GM12872 (cell line): ENCODE measurements around the gene PHF21A.

ENCODE experiments used
- TF ChIP-seq, protein P1 (sequence below): IDR thresholded peaks from 3 replicates; pipeline ENCODE4 v1.5.1; 2011; ENCODE audit warnings: low read depth, mild to moderate bottlenecking, low read length, moderate library complexity; ENCODE audit not compliant: insufficient read depth

Gene PHF21A

DNA sequence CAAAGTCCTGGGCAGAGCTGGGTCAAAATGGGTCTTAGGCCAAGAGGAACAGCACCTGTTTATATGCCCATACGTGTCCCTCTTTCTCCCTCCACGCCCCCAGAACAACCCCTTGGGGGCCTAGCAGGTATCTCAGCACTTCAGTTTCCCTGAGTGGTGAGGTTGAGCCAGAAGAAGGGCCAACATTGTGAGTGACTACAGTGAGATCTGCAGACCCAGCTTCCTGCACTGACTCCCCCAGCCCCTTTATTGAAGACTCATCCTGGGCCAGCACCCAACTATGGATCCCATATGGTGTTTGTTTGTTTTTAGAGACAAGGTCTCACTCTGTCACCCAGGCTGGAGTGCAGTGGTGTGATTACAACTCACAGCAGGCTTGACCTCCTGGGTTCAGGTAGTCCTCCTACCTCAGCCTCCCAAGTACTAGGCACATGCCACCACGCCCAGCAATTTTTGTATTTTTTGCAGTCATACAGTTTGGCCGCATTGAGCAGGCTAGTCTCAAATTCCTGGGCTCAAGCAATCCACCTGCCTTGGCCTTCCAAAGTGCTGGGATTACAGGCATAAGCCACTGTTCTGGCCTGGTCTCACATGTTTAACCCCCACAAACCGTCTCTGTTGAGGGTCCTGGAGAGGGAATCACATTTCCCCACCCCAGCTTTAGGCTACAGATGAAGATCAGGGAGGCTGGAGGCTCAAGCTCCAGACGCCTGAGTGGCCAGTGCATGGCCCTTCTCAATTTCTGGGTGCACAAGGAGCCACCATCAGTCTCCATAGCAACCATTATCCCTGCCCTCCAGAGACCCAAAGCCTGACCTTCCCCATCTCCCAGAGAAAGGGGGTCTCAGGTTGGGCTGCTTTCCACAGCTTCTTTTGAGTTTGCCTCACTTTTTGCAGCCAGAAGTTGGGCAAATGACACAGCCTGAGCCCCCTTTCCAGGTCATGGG is 200.4 kb downstream of the PHF21A start:
- TF ChIP-seq, protein P1, sequence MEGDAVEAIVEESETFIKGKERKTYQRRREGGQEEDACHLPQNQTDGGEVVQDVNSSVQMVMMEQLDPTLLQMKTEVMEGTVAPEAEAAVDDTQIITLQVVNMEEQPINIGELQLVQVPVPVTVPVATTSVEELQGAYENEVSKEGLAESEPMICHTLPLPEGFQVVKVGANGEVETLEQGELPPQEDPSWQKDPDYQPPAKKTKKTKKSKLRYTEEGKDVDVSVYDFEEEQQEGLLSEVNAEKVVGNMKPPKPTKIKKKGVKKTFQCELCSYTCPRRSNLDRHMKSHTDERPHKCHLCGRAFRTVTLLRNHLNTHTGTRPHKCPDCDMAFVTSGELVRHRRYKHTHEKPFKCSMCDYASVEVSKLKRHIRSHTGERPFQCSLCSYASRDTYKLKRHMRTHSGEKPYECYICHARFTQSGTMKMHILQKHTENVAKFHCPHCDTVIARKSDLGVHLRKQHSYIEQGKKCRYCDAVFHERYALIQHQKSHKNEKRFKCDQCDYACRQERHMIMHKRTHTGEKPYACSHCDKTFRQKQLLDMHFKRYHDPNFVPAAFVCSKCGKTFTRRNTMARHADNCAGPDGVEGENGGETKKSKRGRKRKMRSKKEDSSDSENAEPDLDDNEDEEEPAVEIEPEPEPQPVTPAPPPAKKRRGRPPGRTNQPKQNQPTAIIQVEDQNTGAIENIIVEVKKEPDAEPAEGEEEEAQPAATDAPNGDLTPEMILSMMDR: no peak

DNA sequence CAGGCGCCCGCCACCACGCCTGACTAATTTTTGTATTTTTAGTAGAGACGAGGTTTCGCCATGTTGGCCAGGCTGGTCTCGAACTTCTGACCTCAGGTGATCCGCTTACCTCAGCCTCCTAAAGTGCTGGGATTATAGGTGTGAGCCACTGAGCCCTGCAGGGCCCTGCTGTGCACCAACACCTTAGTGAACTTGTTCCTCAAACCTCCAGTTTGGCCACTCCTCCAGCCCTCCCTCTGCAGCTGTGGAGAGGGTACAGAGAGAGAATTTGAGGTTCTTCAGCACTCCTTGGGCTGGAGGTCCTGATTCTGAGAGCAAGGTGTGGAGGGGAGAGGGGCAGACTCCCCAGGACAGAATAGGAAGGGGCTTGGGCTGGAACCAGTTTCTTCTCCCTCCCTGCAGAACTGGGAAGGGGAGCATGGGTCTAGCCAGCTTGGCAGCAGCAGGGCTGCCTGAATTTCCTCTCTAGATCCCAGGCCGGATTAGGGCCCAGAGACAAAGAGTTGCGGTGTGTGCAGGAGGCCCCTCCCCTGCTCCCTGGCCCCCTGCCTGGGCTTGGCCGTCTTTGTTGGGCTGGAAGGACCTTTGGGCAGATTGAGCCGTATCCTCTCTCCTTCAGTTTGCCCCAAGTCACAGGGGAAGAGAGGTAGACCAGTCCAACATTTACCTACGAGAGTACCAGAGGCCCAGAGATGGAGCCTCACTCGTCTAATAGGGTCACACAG is 201.3 kb downstream of the PHF21A start:
- TF ChIP-seq, protein P1: no peak

DNA sequence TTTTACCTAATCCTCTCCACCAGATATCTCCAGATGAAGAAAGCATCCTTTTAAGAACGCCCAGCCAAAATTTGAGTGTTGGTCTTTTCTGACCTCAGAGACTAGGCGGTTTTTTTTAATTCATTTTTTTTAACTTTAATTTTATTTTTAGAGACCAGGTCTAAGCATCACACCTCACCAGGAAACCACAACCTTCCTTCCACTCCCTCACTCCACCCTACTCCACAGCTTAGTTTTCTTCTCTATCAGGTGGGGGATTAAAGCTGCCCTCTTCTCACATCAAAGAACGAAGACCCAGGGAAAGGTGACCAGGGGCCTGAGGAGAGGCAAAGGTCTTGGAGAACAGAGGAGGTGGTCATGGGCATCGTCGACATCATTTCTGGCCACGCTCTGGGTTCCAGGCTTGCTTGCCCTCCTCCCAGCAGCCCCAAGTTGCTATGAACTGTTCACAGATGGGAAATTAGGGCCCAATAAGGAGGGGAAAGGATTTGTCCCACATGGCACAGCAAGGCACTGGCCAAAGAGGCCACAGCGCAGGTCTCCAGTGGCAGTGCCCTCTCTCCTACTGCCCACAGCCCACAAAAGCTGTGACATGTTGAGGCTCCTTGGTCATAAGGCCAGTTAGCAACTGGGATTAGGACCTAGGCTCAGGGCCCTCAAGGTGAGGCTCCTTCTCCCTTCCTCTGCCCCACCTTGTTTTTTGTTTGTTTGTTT is 202.1 kb downstream of the PHF21A start:
- TF ChIP-seq, protein P1: no peak

DNA sequence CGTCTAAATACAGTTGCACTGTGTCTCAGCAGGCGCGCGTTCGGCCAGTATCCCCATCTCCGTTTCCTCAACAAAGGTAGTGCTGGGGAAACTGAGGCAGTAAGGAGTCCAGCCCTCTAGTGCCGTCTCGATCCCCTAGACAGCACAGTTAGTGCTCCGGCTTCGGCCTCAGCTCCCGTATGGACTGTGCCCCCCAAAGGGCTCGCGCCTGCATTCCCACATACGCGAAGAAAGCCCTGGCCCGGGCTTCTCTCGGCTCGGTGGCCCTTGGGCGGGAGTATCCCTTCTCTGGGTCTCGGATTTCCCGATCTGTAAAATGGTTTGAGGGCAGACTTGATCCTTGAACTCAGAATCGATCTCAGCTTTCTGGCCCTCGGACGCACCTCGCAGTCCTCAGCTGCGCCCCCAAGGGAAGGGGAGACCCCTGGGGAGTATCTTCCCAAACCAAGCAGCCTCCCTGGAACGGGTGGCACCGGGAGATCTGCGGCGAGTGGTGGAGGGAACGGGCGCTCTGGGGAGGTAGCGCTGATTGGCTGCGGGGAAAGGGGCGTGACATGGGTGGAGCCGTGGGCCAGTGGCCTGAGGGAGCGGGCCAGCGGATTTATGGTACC is 202.8 kb downstream of the PHF21A start:
- TF ChIP-seq, protein P1: no peak

DNA sequence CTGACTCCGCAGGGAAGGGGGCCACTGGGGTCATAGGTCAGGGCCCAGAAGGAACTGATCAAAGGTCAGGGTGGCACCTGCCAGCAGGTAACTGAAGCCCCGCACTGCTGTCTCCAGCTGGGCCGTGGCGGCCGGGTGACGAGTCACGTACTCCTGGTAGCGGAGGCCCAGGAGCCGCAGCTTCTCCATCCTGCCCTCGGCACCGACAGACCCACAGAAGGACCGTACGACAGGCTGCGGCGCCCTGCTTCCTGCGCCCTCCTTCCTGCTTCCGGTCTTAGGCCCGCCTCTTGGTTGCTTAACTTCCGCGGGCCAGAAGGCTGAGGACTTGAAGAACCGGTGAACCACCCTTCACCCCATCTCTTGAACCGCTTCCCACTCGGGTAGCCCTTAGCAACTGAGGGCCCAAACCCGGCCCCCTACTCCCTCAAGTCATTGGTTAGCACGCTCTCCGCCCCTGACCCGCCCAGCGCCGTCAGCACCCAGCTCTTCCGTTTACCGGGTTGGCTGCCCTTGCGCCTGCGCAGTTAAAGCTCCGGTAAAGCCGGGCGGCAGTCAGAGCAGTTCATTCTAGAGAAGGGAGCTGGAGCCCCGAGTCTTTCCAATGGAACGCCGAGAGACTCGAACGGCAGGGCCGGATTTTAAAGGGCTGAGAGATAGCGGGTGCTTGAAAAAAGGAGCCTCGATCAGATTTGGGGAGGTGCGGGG is 203.5 kb downstream of the PHF21A start, which contains the start of gene PEX16:
Gene PEX16, minus strand, starts transcription at position 255 of the 708 bp plus-strand sequence. Its CDS starts 66 bp downstream, at position 189.
- TF ChIP-seq, protein P1: no peak

DNA sequence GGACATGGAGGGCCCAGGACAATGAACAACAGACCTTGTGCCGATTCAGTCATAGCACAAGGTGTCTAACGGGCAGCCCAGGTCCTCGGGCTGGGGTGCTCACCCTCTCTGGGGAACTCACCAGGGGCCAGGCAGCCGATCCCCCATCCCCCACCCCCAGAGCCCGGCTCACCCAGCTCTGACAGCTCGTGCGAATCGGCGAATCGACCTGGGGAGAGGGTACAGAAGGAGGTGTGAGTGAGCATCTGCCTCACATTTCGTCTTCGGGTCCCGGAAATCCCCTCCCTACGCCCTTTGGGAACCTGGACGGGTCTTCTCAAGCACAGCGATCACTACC is 204.0 kb downstream of the PHF21A start:
- TF ChIP-seq, protein P1: no peak
